Fibroblast of skin of abdomen (primary cell): ENCODE data around the gene RENBP.

Source experiments
- DNase-seq: peaks from one replicate; pipeline ENCODE4 v3.0.0-alpha.2; 2013

Gene RENBP

DNA sequence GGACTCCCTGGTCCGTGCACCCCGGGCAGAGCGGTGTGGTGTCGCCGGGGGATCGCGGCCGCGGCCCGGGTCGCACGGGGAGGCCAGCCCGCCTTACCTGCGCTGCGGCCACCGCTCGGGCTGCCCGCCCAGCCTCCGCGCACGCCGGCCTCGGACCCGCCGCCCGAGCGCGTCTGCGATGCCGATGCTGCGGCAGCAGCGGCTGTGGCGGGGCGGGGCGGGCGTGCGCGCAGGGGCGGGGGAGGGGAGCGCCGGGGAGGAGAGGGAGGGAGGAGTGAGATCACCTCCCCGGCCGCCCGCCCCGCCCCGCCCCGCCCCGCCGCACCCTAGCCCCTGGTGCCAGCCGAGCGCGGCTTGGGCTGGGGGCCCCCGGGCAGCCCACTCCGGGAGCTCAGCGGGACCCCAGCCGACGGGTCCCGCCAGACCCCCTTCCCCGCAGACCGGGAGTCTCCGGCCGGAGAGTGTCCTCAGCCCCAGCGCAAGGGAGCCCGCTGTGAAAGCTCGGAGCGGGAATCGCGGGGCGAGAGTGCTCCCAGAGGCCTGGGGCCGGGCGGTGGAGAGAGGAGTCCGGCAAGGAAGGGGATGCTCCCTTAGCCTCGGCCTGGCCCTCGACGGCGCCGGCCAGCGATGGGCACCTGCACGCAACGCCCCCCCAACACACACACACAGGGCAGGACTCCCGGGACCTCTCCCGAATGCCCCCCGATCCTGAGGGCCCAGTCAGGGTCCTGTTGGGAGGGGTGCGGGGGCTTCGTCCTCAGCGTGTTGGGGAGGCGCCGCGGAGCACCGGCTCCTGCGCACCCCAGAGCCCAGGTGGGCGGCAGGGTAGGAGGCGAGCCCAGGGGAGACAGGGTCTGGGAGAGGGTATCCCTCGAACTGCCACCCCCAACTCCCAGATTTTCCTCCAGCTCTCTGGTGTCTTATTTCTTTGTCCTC is 58.2 kb downstream of the RENBP start, which contains the start of gene L1CAM:
Gene L1CAM, minus strand, starts transcription at position 206 of the 936 bp plus-strand sequence. CDS start 10,337 bp downstream, outside the sequence.
- no peak for DNase-seq
